Heart left ventricle (tissue), 13 donors: ENCODE measurements around the gene GRIK1.

Experiments
- POLR2A ChIP-seq, 2 donors: fragments of 450-650 bp; IDR thresholded peaks; one replicate each; pipeline ENCODE4 v1.6.1; 2017; ENCODE audit warnings: antibody characterized with exemption in 2 of 2, mild to moderate bottlenecking in 2 of 2, moderate library complexity in 2 of 2
- TF ChIP-seq, protein P1 (sequence below), 12 donors: fragments of 200-600 bp; sonication (generic) in 4 of 12; IDR thresholded peaks; one replicate each; pipeline versions ENCODE4 v1.5.0 to v1.8.0; 2018 to 2022; ENCODE audit warnings: antibody characterized with exemption in 12 of 12, mild to moderate bottlenecking in 5 of 12
- donor health status: ischemic (EF 13 %, LVEDD 7.1; RV severe dilation, severe dysfunction).
- donor health status: DM: no; HTN: yes; CAD: no.
- donor health status: DM: no; HTN: no; CAD: no.
- donor health status: ischemic (EF 25% LVEDD 6.9; RV normal size, moderate dysfunction).
- donor health status: ischemic (EF 25% LVEDD 5.7; RV mildly dilated, moderate dysfunction).
- donor health status: ischemic (EF 35%, LVEDD 5.7; RV mildly dilated, moderate dysfunction).
- donor health status: nonischemic (EF 11% LVEDD 7.7; RV severe dilation, severe dysfunction).
- donor health status: DM: yes; HTN: yes; CAD: no.
- donor health status: PGD.
- donor health status: ischemic (EF 29% LVEDD 5.4; RV normal size, mild dysfunction).
- donor health status: nonischemic (EF 23%, LVEDD 6.1; RV moderate dilation, normal function).

DNA sequence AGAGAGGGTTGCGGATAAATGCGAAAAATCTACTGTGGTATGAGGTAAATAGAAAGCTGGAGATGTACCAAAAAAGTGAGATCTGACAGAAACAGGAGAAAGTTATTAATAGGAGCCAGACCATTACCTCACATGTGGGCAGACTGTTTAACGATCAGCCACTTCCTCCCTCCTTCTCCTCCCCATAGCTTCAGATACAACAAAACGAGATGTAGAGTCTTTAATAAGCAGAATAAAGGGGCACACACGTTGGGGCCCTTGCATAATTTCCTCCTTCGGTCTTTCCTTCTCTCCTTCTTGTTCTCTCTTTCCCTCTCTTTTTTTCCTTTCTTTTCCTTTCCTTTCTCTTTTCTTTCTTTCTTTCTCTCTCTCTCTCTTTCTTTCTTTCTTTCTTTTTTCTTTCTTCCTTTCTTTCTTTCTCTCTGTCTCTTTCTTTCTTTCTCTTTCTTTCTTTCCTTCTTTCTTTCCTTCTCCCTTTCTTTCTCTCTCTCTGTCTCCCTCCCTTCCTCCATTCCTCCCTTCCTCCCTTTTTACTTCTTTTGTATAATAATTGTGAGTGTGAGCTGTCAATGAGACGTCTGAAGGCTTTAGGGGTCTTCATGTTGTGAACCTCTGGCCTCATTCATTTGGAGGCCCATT lies 242.1 kb downstream of the GRIK1 start:
- TF ChIP-seq, protein P1, sequence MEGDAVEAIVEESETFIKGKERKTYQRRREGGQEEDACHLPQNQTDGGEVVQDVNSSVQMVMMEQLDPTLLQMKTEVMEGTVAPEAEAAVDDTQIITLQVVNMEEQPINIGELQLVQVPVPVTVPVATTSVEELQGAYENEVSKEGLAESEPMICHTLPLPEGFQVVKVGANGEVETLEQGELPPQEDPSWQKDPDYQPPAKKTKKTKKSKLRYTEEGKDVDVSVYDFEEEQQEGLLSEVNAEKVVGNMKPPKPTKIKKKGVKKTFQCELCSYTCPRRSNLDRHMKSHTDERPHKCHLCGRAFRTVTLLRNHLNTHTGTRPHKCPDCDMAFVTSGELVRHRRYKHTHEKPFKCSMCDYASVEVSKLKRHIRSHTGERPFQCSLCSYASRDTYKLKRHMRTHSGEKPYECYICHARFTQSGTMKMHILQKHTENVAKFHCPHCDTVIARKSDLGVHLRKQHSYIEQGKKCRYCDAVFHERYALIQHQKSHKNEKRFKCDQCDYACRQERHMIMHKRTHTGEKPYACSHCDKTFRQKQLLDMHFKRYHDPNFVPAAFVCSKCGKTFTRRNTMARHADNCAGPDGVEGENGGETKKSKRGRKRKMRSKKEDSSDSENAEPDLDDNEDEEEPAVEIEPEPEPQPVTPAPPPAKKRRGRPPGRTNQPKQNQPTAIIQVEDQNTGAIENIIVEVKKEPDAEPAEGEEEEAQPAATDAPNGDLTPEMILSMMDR (IDR thresholded peaks at IDR 0.05) = no peak
- no peak for TF ChIP-seq POLR2A (IDR thresholded peaks at IDR 0.05)
